ENCODE data around the gene ZG16B.

The ZG16B gene

GRCh38 chr16:2828876-2829430 lies 1.1 kb upstream of the ZG16B start:
- Histone ChIP-seq H3K9me2 (replicated peaks; ENCODE audit: low read depth, low read length) (no peaks in the 10 kb centered on the region), H3K9me3 (ENCODE audit: insufficient read depth, low read depth, low read length) (no peaks in the 10 kb centered on the region), H3K79me2 (ENCODE audit: insufficient read depth, low read length) (no peaks in the 10 kb centered on the region), H3K4me1 (ENCODE audit: insufficient read depth, low read length, poor library complexity, severe bottlenecking) (no peaks in the 10 kb centered on the region), H3K9ac (ENCODE audit: low read depth, low read length, poor library complexity, severe bottlenecking) (no peak overlapping the region), H3K36me3 (ENCODE audit: insufficient read depth, low read length) (no peaks in the 10 kb centered on the region), H3K27me3 (ENCODE audit: insufficient read depth, low read length, poor library complexity, severe bottlenecking) (no peaks in the 10 kb centered on the region), H3K4me2 (ENCODE audit: low read depth, low read length, poor library complexity, severe bottlenecking) (no peak overlapping the region), H3K4me3 (ENCODE audit: low read length, poor library complexity, severe bottlenecking) (no peak overlapping the region), H4K20me1 (ENCODE audit: insufficient read depth, low read length, poor library complexity, severe bottlenecking) (no peaks in the 10 kb centered on the region), H3F3A (ENCODE audit: low read depth) (no peaks in the 10 kb centered on the region), H2AFZ (ENCODE audit: low read length) (no peak overlapping the region)
- no peak for TF ChIP-seq CTCF (conservative IDR thresholded peaks at IDR 0.05; ENCODE audit: low read length)
- no peak for TF ChIP-seq EZH2phosphoT487 (IDR thresholded peaks at IDR 0.05; ENCODE audit: borderline replicate concordance)

GRCh38 chr16:2830355-2830695 lies 222 bp downstream of the ZG16B start:
- Histone ChIP-seq H3K27me3 (ENCODE audit: insufficient read depth, low read length, poor library complexity, severe bottlenecking) (no peaks in the 10 kb centered on the region), H3K9me2 (replicated peaks; ENCODE audit: low read depth, low read length) (no peaks in the 10 kb centered on the region), H3F3A (ENCODE audit: low read depth) (no peaks in the 10 kb centered on the region), H3K4me1 (ENCODE audit: insufficient read depth, low read length, poor library complexity, severe bottlenecking) (no peaks in the 10 kb centered on the region), H3K79me2 (ENCODE audit: insufficient read depth, low read length) (no peaks in the 10 kb centered on the region), H2AFZ (ENCODE audit: low read length) (no peak overlapping the region), H3K4me2 (ENCODE audit: low read depth, low read length, poor library complexity, severe bottlenecking) (no peak overlapping the region), H3K9ac (ENCODE audit: low read depth, low read length, poor library complexity, severe bottlenecking) (no peak overlapping the region), H3K9me3 (ENCODE audit: insufficient read depth, low read depth, low read length) (no peaks in the 10 kb centered on the region), H4K20me1 (ENCODE audit: insufficient read depth, low read length, poor library complexity, severe bottlenecking) (no peaks in the 10 kb centered on the region), H3K4me3 (ENCODE audit: low read length, poor library complexity, severe bottlenecking) (no peak overlapping the region), H3K36me3 (ENCODE audit: insufficient read depth, low read length) (no peaks in the 10 kb centered on the region)
- TF ChIP-seq EZH2phosphoT487 (IDR thresholded peaks at IDR 0.05; ENCODE audit: borderline replicate concordance) (no peak), CTCF (conservative IDR thresholded peaks at IDR 0.05; ENCODE audit: low read length) (no peak)

GRCh38 chr16:2831203-2831602 lies 1.1 kb downstream of the ZG16B start:
- Histone ChIP-seq H3K79me2 (ENCODE audit: insufficient read depth, low read length) (no peaks in the 10 kb centered on the region), H3K27me3 (ENCODE audit: insufficient read depth, low read length, poor library complexity, severe bottlenecking) (no peaks in the 10 kb centered on the region), H3K9me2 (replicated peaks; ENCODE audit: low read depth, low read length) (no peaks in the 10 kb centered on the region), H3F3A (ENCODE audit: low read depth) (no peaks in the 10 kb centered on the region), H3K9me3 (ENCODE audit: insufficient read depth, low read depth, low read length) (no peaks in the 10 kb centered on the region), H2AFZ (ENCODE audit: low read length) (no peak overlapping the region), H3K4me1 (ENCODE audit: insufficient read depth, low read length, poor library complexity, severe bottlenecking) (no peaks in the 10 kb centered on the region), H3K4me2 (ENCODE audit: low read depth, low read length, poor library complexity, severe bottlenecking) (no peak overlapping the region), H3K9ac (ENCODE audit: low read depth, low read length, poor library complexity, severe bottlenecking) (no peak overlapping the region), H4K20me1 (ENCODE audit: insufficient read depth, low read length, poor library complexity, severe bottlenecking) (no peaks in the 10 kb centered on the region), H3K4me3 (ENCODE audit: low read length, poor library complexity, severe bottlenecking) (no peak overlapping the region), H3K36me3 (ENCODE audit: insufficient read depth, low read length) (no peaks in the 10 kb centered on the region)
- TF ChIP-seq CTCF (conservative IDR thresholded peaks at IDR 0.05; ENCODE audit: low read length), result no peak

All from Loucy (cell line).